H9 (cell line): ENCODE measurements around the gene DCTN2. TPM values are rescaled to one million over a fixed set of nuclear protein-coding genes. Genes with fewer than 3 reads are reported as not detected.
"Not testable (repeated sequence)": the region's sequence is repeated elsewhere in the genome, so short reads cannot be mapped to it uniquely, and the experiment has no call there.

Experiments
- DNase-seq: peaks from one replicate; pipeline ENCODE4 v3.0.0-alpha.2; 2017
- H2AFZ ChIP-seq: one replicate; pipeline ENCODE4 v1.6.1; 2013; ENCODE audit warnings: mild to moderate bottlenecking, low read length, control low read depth, moderate library complexity
- H2AK5ac ChIP-seq: 2 replicates; pipeline ENCODE4 v1.6.1; 2013; ENCODE audit warnings: low read length, control low read depth, mixed read lengths; ENCODE audit not compliant: insufficient read length
- H2BK120ac ChIP-seq: one replicate; pipeline ENCODE4 v1.6.1; 2013; ENCODE audit warnings: low read depth, mild to moderate bottlenecking, low read length, control low read depth, inconsistent platforms; ENCODE audit not compliant: poor library complexity, severe bottlenecking
- H2BK12ac ChIP-seq: 2 replicates; pipeline ENCODE4 v1.6.1; 2013; ENCODE audit warnings: low read length, control low read depth, mixed read lengths, low read depth; ENCODE audit not compliant: insufficient read length
- H2BK15ac ChIP-seq: 2 replicates; pipeline ENCODE4 v1.6.1; 2013; ENCODE audit warnings: low read depth, low read length, control low read depth
- H2BK20ac ChIP-seq: one replicate; pipeline ENCODE4 v1.6.1; 2013; ENCODE audit warnings: low read depth, mild to moderate bottlenecking, low read length, control low read depth, inconsistent platforms; ENCODE audit not compliant: poor library complexity, severe bottlenecking
- H2BK5ac ChIP-seq: 2 replicates; pipeline ENCODE4 v1.6.1; 2013; ENCODE audit warnings: low read length, control low read depth, mixed read lengths; ENCODE audit not compliant: insufficient read length
- H3K14ac ChIP-seq: 2 replicates; pipeline ENCODE4 v1.6.1; 2013; ENCODE audit warnings: low read length, control low read depth; ENCODE audit not compliant: insufficient read depth
- H3K18ac ChIP-seq: 2 replicates; pipeline ENCODE4 v1.6.1; 2013; ENCODE audit warnings: low read depth, mild to moderate bottlenecking, mixed read lengths, low read length, control low read depth; ENCODE audit not compliant: insufficient read length
- H3K23ac ChIP-seq: 2 replicates; pipeline ENCODE4 v1.6.1; 2013; ENCODE audit warnings: low read length, control low read depth, mixed read lengths, low read depth; ENCODE audit not compliant: insufficient read length
- H3K23me2 ChIP-seq: 2 replicates; pipeline ENCODE4 v1.6.1; 2013; ENCODE audit warnings: low read depth, mild to moderate bottlenecking, mixed read lengths, low read length, control low read depth; ENCODE audit not compliant: insufficient read length, poor library complexity, severe bottlenecking
- H3K27ac ChIP-seq: 2 replicates; pipeline ENCODE4 v1.5.1; 2013; ENCODE audit warnings: low read length, control low read depth, mixed read lengths, low read depth; ENCODE audit not compliant: insufficient read length
- H3K27me3 ChIP-seq: 2 replicates; pipeline ENCODE4 v1.6.1; 2013; ENCODE audit warnings: low read length, control low read depth, inconsistent platforms; ENCODE audit not compliant: insufficient read depth
- H3K4ac ChIP-seq: 2 replicates; pipeline ENCODE4 v1.6.1; 2013; ENCODE audit warnings: low read depth, mild to moderate bottlenecking, control low read depth, inconsistent platforms, low read length, moderate library complexity
- H3K4me1 ChIP-seq: 2 replicates; pipeline ENCODE4 v1.6.1; 2013; ENCODE audit warnings: low read length, control low read depth, inconsistent platforms; ENCODE audit not compliant: insufficient read depth
- H3K4me2 ChIP-seq: 2 replicates; pipeline ENCODE4 v1.6.1; 2013; ENCODE audit warnings: low read length, control low read depth, mixed read lengths; ENCODE audit not compliant: insufficient read length, insufficient read depth
- H3K56ac ChIP-seq: 2 replicates; pipeline ENCODE4 v1.6.1; 2013; ENCODE audit warnings: low read depth, mild to moderate bottlenecking, mixed read lengths, low read length, control low read depth; ENCODE audit not compliant: insufficient read length
- H3K79me1 ChIP-seq: 2 replicates; pipeline ENCODE4 v1.6.1; 2013; ENCODE audit warnings: low read depth, mild to moderate bottlenecking, moderate library complexity, low read length, control low read depth, inconsistent platforms; ENCODE audit not compliant: insufficient read depth, poor library complexity, severe bottlenecking
- H3K79me2 ChIP-seq: 2 replicates; pipeline ENCODE4 v1.6.1; 2013; ENCODE audit warnings: low read length, control low read depth, inconsistent platforms; ENCODE audit not compliant: insufficient read depth
- H3K9ac ChIP-seq: 2 replicates; pipeline ENCODE4 v1.6.1; 2013; ENCODE audit warnings: low read length, control low read depth, mixed read lengths; ENCODE audit not compliant: insufficient read length; ENCODE audit errors: extremely low read depth
- H3K9me3 ChIP-seq: one replicate; pipeline ENCODE4 v1.6.1; 2013; ENCODE audit warnings: low read depth, low read length, inconsistent platforms; ENCODE audit not compliant: control insufficient read depth
- H3T11ph ChIP-seq: one replicate; pipeline ENCODE4 v1.6.1; 2013; ENCODE audit warnings: mild to moderate bottlenecking, low read length, control low read depth, inconsistent platforms
- H4K20me1 ChIP-seq: one replicate; pipeline ENCODE4 v1.6.1; 2013; ENCODE audit not compliant: control insufficient read depth, insufficient read length, insufficient read depth
- H4K5ac ChIP-seq: 2 replicates; pipeline ENCODE4 v1.6.1; 2013; ENCODE audit warnings: low read depth, mild to moderate bottlenecking, mixed read lengths, low read length, control low read depth; ENCODE audit not compliant: insufficient read length
- H4K8ac ChIP-seq: replicated peaks from 2 replicates; pipeline ENCODE4 v1.6.1; 2013; ENCODE audit warnings: low read length, control low read depth, mixed read lengths, low read depth; ENCODE audit not compliant: insufficient read length
- H4K91ac ChIP-seq: 2 replicates; pipeline ENCODE4 v1.6.1; 2013; ENCODE audit warnings: low read depth, mild to moderate bottlenecking, moderate library complexity, mixed read lengths, low read length, control low read depth; ENCODE audit not compliant: insufficient read length
- H3K27ac Mint-ChIP-seq, 3 experiments: 2 replicates in 2 of 3; 3 replicates in 1 of 3; pipeline ENCODE4 v1.8.0; 2020 to 2021; ENCODE audit warnings: mixed read lengths in 3 of 3, mild to moderate bottlenecking in 1 of 3, moderate library complexity in 1 of 3
- H3K27me3 Mint-ChIP-seq: 2 replicates; pipeline ENCODE4 v1.8.0; 2021; ENCODE audit warnings: low read depth, mild to moderate bottlenecking, moderate library complexity, mixed read lengths
- H3K36me3 Mint-ChIP-seq, 3 experiments: 2 replicates in 2 of 3; 3 replicates in 1 of 3; pipeline ENCODE4 v1.8.0; 2020 to 2021; ENCODE audit warnings: low read depth in 3 of 3, mixed read lengths in 3 of 3; ENCODE audit not compliant: insufficient read depth in 1 of 3
- H3K4me1 Mint-ChIP-seq, 2 experiments: 2 replicates each; pipeline ENCODE4 v1.8.0; 2020; ENCODE audit warnings: mixed read lengths in 2 of 2
- H3K4me3 Mint-ChIP-seq, 2 experiments: 2 replicates in 1 of 2; 3 replicates in 1 of 2; pipeline ENCODE4 v1.8.0; 2020 to 2021; ENCODE audit warnings: mild to moderate bottlenecking in 2 of 2, mixed read lengths in 2 of 2, moderate library complexity in 1 of 2
- H3K9me3 Mint-ChIP-seq, 2 experiments: 2 replicates in 1 of 2; 3 replicates in 1 of 2; pipeline ENCODE4 v1.8.0; 2020; ENCODE audit warnings: mild to moderate bottlenecking in 2 of 2, mixed read lengths in 2 of 2, moderate library complexity in 1 of 2
- WGBS: extraction: QIAGEN DNeasy Blood & Tissue Kit; methylation state at CpG from one replicate; pipeline ENCODE4 v1.1.7; 2013; ENCODE audit warnings: missing lambda C conversion rate, low lambda C conversion rate, mixed read lengths; ENCODE audit not compliant: insufficient read length; ENCODE audit errors: extremely low coverage; 5-methylcytosine and 5-hydroxymethylcytosine counted together
- total RNA-seq: library from RNA; stranded (reverse); gene quantifications from 2 replicates; pipeline ENCODE4 v1.2.1, GENCODE V29; 2021

The DCTN2 gene
- total RNA-seq, 1 experiment from 2014 or later = 97.7 TPM

DNA sequence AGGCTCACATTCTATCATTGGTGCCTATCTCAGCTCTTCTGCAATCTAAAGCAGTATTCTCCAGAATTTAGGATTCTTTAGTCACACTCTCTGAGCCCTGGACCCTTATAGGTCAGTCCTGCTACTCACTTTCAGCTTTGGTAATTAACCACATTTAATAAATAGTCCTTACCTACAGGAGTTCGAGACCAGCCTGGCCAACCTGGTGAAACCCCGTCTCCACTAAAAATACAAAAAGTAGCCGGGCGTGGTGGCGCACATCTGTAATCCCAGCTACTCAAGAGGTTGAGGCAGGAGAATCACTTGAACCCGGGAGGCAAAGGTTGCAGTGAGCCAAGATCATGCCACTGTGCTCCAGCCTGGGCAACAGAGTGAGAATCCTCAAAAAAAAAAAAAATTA is 33.3 kb downstream of the DCTN2 start:
- H2BK12ac ChIP-seq, H4K5ac ChIP-seq, H3K4me2 ChIP-seq, H3K14ac ChIP-seq, H3K23me2 ChIP-seq, H4K8ac ChIP-seq, H3K79me1 ChIP-seq, H3K9ac ChIP-seq, H2BK5ac ChIP-seq, H2AK5ac ChIP-seq, H3K27ac ChIP-seq, H3K27me3 Mint-ChIP-seq, H3K4ac ChIP-seq, H4K91ac ChIP-seq, H3K9me3 Mint-ChIP-seq, H4K20me1 ChIP-seq, DNase-seq, H3K23ac ChIP-seq, H3K56ac ChIP-seq, H2BK20ac ChIP-seq, H3T11ph ChIP-seq, H3K4me1 ChIP-seq, H3K4me1 Mint-ChIP-seq, H3K18ac ChIP-seq, H3K4me3 Mint-ChIP-seq, H3K27ac Mint-ChIP-seq, H2BK120ac ChIP-seq, H3K79me2 ChIP-seq, H2AFZ ChIP-seq, H3K27me3 ChIP-seq, H3K9me3 ChIP-seq, H2BK15ac ChIP-seq: not testable (repeated sequence)
- WGBS = no CpG with 5 or more reads among the region's 6 CpGs
- peaks cover 75 to 94% (median 82%) of the 10 kb centered on the region in 3 experiments; a peak in 6 of 7 replicates for H3K36me3 Mint-ChIP-seq
